WTC11 (cell line): Measurements from ENCODE around the gene POLK.

Experiments used
- CTCF ChIP-seq: fragments of 200-600 bp; IDR thresholded peaks from 2 replicates; pipeline ENCODE4 v1.8.0; 2022; ENCODE audit warnings: antibody characterized with exemption
- TEAD4 ChIP-seq: sonication (generic); formaldehyde crosslinking; IDR thresholded peaks from 2 replicates; pipeline ENCODE4 v1.8.0; 2022; ENCODE audit warnings: mild to moderate bottlenecking, missing genetic modification reagents
- ZNF219 ChIP-seq: sonication (generic); formaldehyde crosslinking; IDR thresholded peaks from 2 replicates; pipeline ENCODE4 v1.8.0; 2023; ENCODE audit warnings: missing genetic modification reagents, mild to moderate bottlenecking, borderline replicate concordance

- no peak for TF ChIP-seq ZNF219 (CRISPR knock-in tag)
- no peak for TF ChIP-seq CTCF
- TF ChIP-seq TEAD4 (CRISPR knock-in tag): no peak
These were observed 838 bp downstream of the POLK start for GRCh38 chr5:75512383-75513074.
